Prostate gland (tissue), 2 donors: ENCODE data around the gene TEK.

Source experiments
- CTCF ChIP-seq, 4 experiments: fragments of 200-600 bp in 2 of 4; fragments of 450-650 bp in 2 of 4; sonication (generic) in 2 of 4; IDR thresholded peaks; 1 replicate in 3 of 4; 2 replicates in 1 of 4; pipeline ENCODE4 v1.5.1; 2016 to 2019; ENCODE audit warnings: antibody characterized with exemption in 4 of 4, mild to moderate bottlenecking in 2 of 4, moderate library complexity in 2 of 4
- POLR2A ChIP-seq: fragments of 450-650 bp; IDR thresholded peaks from one replicate; pipeline ENCODE4 v1.6.1; 2016; ENCODE audit warnings: antibody characterized with exemption, mild to moderate bottlenecking

- TF ChIP-seq POLR2A: no peak
- no peak for TF ChIP-seq CTCF (IDR thresholded peaks at IDR 0.05)
Measured at GRCh38 chr9:27125936-27126335, 16.9 kb downstream of the TEK start.
